Endothelial cell of umbilical vein (primary cell): ENCODE data around the gene DYNC1H1. TPM values are rescaled to one million over a fixed set of nuclear protein-coding genes. Genes with fewer than 3 reads are reported as not detected.

Experiments used
- BruUV-seq: library from RNA; stranded (reverse); fragments of 400-500 nt; replicated peaks from 2 replicates; lab custom pipeline; 2021; lab: Mats Ljungman, UMichigan
- CTCF ChIA-PET: fragments of 300-600, 350-600 bp; sonication (Branson Sonifier 250); formaldehyde crosslinking; loops from one replicate; lab custom pipeline; 2021; ENCODE audit warnings: antibody characterized with exemption, inconsistent platforms; lab: Charles Lee
- POLR2A ChIA-PET: fragments of 300-600, 350-600 bp; sonication (Branson Sonifier 250); formaldehyde crosslinking; loops from one replicate; lab custom pipeline; 2021; ENCODE audit warnings: antibody characterized with exemption, inconsistent platforms; lab: Charles Lee
- DNase-seq: peaks from one replicate; pipeline ENCODE4 v3.0.0-alpha.2; 2011; ENCODE audit warnings: low read depth, low spot score
- FAIRE-seq: peaks from 2 replicates; lab custom pipeline; 2011; peaks lifted over from hg19 to GRCh38; lab: Jason Lieb, UNC
- H2AFZ ChIP-seq: 2 replicates; pipeline ENCODE4 v1.6.0; 2012; ENCODE audit warnings: low read depth, low read length, control low read depth, inconsistent platforms
- H3K27ac ChIP-seq: 2 replicates; pipeline ENCODE4 v1.5.1; 2011; ENCODE audit warnings: low read depth, mild to moderate bottlenecking, control low read depth, low read length, moderate library complexity; ENCODE audit not compliant: insufficient read depth
- H3K27me3 ChIP-seq, 2 experiments: 2 replicates each; pipeline versions ENCODE4 v1.6.0 to v1.6.1; 2011; ENCODE audit warnings: low read length in 2 of 2, mixed read lengths in 1 of 2; ENCODE audit not compliant: control insufficient read depth in 2 of 2, insufficient read depth in 2 of 2
- H3K36me3 ChIP-seq, 2 experiments: 2 replicates in 1 of 2; 3 replicates in 1 of 2; pipeline ENCODE4 v1.5.1; 2011; ENCODE audit warnings: low read length in 2 of 2, mild to moderate bottlenecking in 1 of 2, moderate library complexity in 1 of 2; ENCODE audit not compliant: control insufficient read depth in 2 of 2, insufficient read depth in 2 of 2; ENCODE audit errors: extremely low read depth in 1 of 2
- H3K4me1 ChIP-seq: 3 replicates; pipeline ENCODE4 v1.5.1; 2011; ENCODE audit warnings: mild to moderate bottlenecking, low read length; ENCODE audit not compliant: control insufficient read depth, insufficient read depth; ENCODE audit errors: extremely low read depth
- H3K4me2 ChIP-seq: 2 replicates; pipeline ENCODE4 v1.6.1; 2011; ENCODE audit warnings: low read length, control low read depth, mixed read lengths; ENCODE audit not compliant: insufficient read depth
- H3K4me3 ChIP-seq, 3 experiments: fragments of 200-600 bp in 1 of 3; sonication (generic), shearing (Covaris generic) in 1 of 3; replicated peaks in 1 of 3; 2 replicates each; pipeline ENCODE4 v1.5.1; 2011 to 2016; ENCODE audit warnings: control low read depth in 3 of 3, low read length in 3 of 3, mild to moderate bottlenecking in 2 of 3, inconsistent platforms in 1 of 3, low read depth in 1 of 3, moderate library complexity in 1 of 3; ENCODE audit not compliant: insufficient read depth in 1 of 3
- H3K79me2 ChIP-seq: 2 replicates; pipeline ENCODE4 v1.6.0; 2012; ENCODE audit warnings: low read length, inconsistent platforms; ENCODE audit not compliant: control insufficient read depth, insufficient read depth
- H3K9ac ChIP-seq: replicated peaks from 2 replicates; pipeline ENCODE3; 2011; ENCODE audit warnings: low read length, control low read depth; ENCODE audit not compliant: insufficient read depth; ENCODE audit errors: extremely low read depth
- H3K9me1 ChIP-seq: replicated peaks from 3 replicates; pipeline ENCODE4 v1.6.0; 2011; ENCODE audit warnings: mild to moderate bottlenecking, low read length; ENCODE audit not compliant: control insufficient read depth, insufficient read depth; ENCODE audit errors: extremely low read depth
- H3K9me3 ChIP-seq: replicated peaks from 2 replicates; pipeline ENCODE4 v1.5.1; 2012; ENCODE audit warnings: low read length, inconsistent platforms; ENCODE audit not compliant: control insufficient read depth, insufficient read depth
- H4K20me1 ChIP-seq: replicated peaks from 2 replicates; pipeline ENCODE3; 2011; ENCODE audit warnings: mild to moderate bottlenecking, low read length; ENCODE audit not compliant: control insufficient read depth, insufficient read depth; ENCODE audit errors: extremely low read depth
- EZH2 ChIP-seq: IDR thresholded peaks from 2 replicates; pipeline ENCODE4 v1.6.1; 2012; ENCODE audit warnings: borderline replicate concordance, low read depth, mild to moderate bottlenecking, moderate library complexity, low read length, inconsistent platforms; ENCODE audit not compliant: severe bottlenecking
- FOS ChIP-seq: IDR thresholded peaks from 2 replicates; pipeline ENCODE4 v1.6.1; 2011; ENCODE audit warnings: mild to moderate bottlenecking, low read length, moderate library complexity, borderline replicate concordance; ENCODE audit not compliant: insufficient read depth
- GATA2 ChIP-seq: IDR thresholded peaks from 2 replicates; pipeline ENCODE4 v1.7.0; 2011; ENCODE audit warnings: low read depth, mild to moderate bottlenecking, moderate library complexity, mixed read lengths, low read length; ENCODE audit not compliant: insufficient read length, insufficient read depth
- JUN ChIP-seq: IDR thresholded peaks from 2 replicates; pipeline ENCODE4 v1.6.1; 2011; ENCODE audit warnings: borderline replicate concordance, low read depth; ENCODE audit not compliant: insufficient read length, insufficient read depth
- MYC ChIP-seq: IDR thresholded peaks from one replicate; pipeline ENCODE4 v1.6.1; 2011; ENCODE audit warnings: mild to moderate bottlenecking, low read depth, low read length
- POLR2A ChIP-seq: IDR thresholded peaks from 2 replicates; pipeline ENCODE4 v1.6.1; 2012; ENCODE audit warnings: low read depth, mild to moderate bottlenecking, control low read depth, low read length
- POLR2AphosphoS5 ChIP-seq: IDR thresholded peaks from 2 replicates; pipeline ENCODE4 v1.6.1; 2012; ENCODE audit warnings: low read depth, mild to moderate bottlenecking, control low read depth, low read length, moderate library complexity; ENCODE audit not compliant: insufficient read depth
- dilution Hi-C: fragments of 300-500 bp; cut with MboI; formaldehyde crosslinking; loops from one replicate; pipeline ENCODE4 v1.15.0; 2019; ENCODE audit warnings: low sequenced_read_pairs; ENCODE audit not compliant: extremely low pct_ligation_motif_present
- intact Hi-C: fragments of 100-400 bp; cut with micrococcal nuclease; formaldehyde crosslinking; loops from one replicate; pipeline ENCODE4 v1.10.0; 2022
- polyA plus RNA-seq, 4 experiments: library from polyadenylated mRNA; depleted of rRNA in 3 of 4; stranded (reverse) in 3 of 4; unstranded in 1 of 4; fragments of >200 nt; gene quantifications; 2 replicates each; pipeline versions ENCODE4 v1.2.1 to v1.2.3, GENCODE V29; 2011 to 2012; ENCODE audit warnings: missing spikeins in 1 of 4
- total RNA-seq: library from RNA; stranded (reverse); gene quantifications from 2 replicates; pipeline ENCODE4 v1.2.3, GENCODE V29; 2021
- TF ChIP-seq, protein P1 (sequence below), 2 donors: IDR thresholded peaks; 1 replicate in 1 of 2; 2 replicates in 1 of 2; pipeline ENCODE4 v1.5.1; 2011; ENCODE audit warnings: low read length in 2 of 2, mild to moderate bottlenecking in 2 of 2, moderate library complexity in 2 of 2, control low read depth in 1 of 2, inconsistent platforms in 1 of 2, low read depth in 1 of 2; ENCODE audit not compliant: insufficient read depth in 1 of 2; ENCODE audit errors: extremely low read depth in 1 of 2
- TF ChIP-seq, protein P2 (sequence below): IDR thresholded peaks from 2 replicates; pipeline ENCODE4 v1.6.1; 2011; ENCODE audit not compliant: insufficient read depth, insufficient read length

The DYNC1H1 gene
- total and polyA plus RNA-seq, 2 donors (not counting 3 experiments of a cell fraction or from before 2014, with no cell fraction given): 254 to 648 TPM

DNA sequence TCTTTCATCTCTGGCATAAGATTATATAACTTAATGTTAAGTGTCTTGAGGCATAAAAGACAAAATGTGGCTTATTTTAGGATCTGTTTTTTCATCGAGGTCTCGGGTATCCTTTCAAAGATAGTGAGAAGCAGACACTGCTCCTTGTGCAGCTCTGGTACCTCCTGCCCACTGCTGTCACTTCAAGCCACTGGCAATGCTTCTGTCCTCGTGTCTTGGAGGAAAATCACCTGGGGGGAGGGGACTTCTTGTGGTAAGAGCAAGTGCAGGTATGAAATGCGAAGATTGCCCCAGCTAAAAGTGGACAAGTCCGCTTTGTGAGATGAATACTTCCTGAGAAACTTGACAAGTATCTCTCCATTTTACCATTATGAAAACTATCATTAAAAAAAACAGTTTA, 37.8 kb upstream of the DYNC1H1 start:
- Histone ChIP-seq H3K79me2 (no peaks in the 10 kb centered on the region), H3K4me1 (no peaks in the 10 kb centered on the region), H3K27me3 (no peaks in the 10 kb centered on the region), H3K9me1 (no peaks in the 10 kb centered on the region), H3K4me3 (no peak overlapping the region), H3K36me3 (peaks cover 0 to 5% of the 10 kb centered on the region in 2 experiments), H3K4me2 (no peak overlapping the region), H2AFZ (no peak overlapping the region), H3K9ac (no peak overlapping the region), H3K27ac (no peak overlapping the region), H4K20me1 (no peaks in the 10 kb centered on the region), H3K9me3 (no peaks in the 10 kb centered on the region)
- no TSS peak for BruUV-seq
- CTCF ChIA-PET: no interaction called here
- intact Hi-C loops: no loop called here
- FAIRE-seq (no peak), DNase-seq (no peak)
- dilution Hi-C loops: no loop called here
- POLR2A ChIA-PET: no interaction called here
- TF ChIP-seq FOS (no peak), EZH2 (no peak), POLR2A (no peak), MYC (no peak), POLR2AphosphoS5 (no peak), JUN (no peak), GATA2 (no peak)
- TF ChIP-seq, protein P1, sequence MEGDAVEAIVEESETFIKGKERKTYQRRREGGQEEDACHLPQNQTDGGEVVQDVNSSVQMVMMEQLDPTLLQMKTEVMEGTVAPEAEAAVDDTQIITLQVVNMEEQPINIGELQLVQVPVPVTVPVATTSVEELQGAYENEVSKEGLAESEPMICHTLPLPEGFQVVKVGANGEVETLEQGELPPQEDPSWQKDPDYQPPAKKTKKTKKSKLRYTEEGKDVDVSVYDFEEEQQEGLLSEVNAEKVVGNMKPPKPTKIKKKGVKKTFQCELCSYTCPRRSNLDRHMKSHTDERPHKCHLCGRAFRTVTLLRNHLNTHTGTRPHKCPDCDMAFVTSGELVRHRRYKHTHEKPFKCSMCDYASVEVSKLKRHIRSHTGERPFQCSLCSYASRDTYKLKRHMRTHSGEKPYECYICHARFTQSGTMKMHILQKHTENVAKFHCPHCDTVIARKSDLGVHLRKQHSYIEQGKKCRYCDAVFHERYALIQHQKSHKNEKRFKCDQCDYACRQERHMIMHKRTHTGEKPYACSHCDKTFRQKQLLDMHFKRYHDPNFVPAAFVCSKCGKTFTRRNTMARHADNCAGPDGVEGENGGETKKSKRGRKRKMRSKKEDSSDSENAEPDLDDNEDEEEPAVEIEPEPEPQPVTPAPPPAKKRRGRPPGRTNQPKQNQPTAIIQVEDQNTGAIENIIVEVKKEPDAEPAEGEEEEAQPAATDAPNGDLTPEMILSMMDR (IDR thresholded peaks at IDR 0.05; ENCODE audit: extremely low read depth in 1 of 2, insufficient read depth in 1 of 2, low read depth in 1 of 2, low read length in 2 of 2): no peak
- TF ChIP-seq, protein P2, sequence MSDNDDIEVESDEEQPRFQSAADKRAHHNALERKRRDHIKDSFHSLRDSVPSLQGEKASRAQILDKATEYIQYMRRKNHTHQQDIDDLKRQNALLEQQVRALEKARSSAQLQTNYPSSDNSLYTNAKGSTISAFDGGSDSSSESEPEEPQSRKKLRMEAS: no peak
